OCI-LY3 (cell line): ENCODE data around the gene CIAO3.

Experiments
- H2AFZ ChIP-seq: fragments of 200-600, 300-600 bp; shearing (Covaris generic); 2 replicates; pipeline ENCODE4 v1.6.0; 2014; ENCODE audit warnings: antibody characterized with exemption, low read depth, low read length
- H3K27ac ChIP-seq: fragments of 200-600, 300-600 bp; sonication (generic); 2 replicates; pipeline ENCODE4 v1.5.1; 2014; ENCODE audit warnings: mild to moderate bottlenecking, low read length, moderate library complexity, mixed read lengths
- H3K27me3 ChIP-seq: fragments of 200-600, 300-600 bp; sonication (generic); 2 replicates; pipeline ENCODE4 v1.6.1; 2014; ENCODE audit warnings: low read depth, low read length, mixed read lengths
- H3K36me3 ChIP-seq: fragments of 200-600, 300-600 bp; sonication (generic); replicated peaks from 2 replicates; pipeline ENCODE3; 2014; ENCODE audit warnings: low read depth, low read length, mixed read lengths
- H3K4me1 ChIP-seq: fragments of 300-600, 200-600 bp; sonication (generic); 2 replicates; pipeline ENCODE4 v1.6.1; 2014; ENCODE audit warnings: low read length, mixed read lengths
- H3K4me2 ChIP-seq: fragments of 200-600, 300-600 bp; sonication (generic); 2 replicates; pipeline ENCODE4 v1.6.1; 2014; ENCODE audit warnings: low read length, mixed read lengths
- H3K4me3 ChIP-seq: fragments of 300-600, 200-600 bp; sonication (generic); 2 replicates; pipeline ENCODE4 v1.5.1; 2014; ENCODE audit warnings: antibody characterized with exemption, mild to moderate bottlenecking, low read length, moderate library complexity
- H3K79me2 ChIP-seq: fragments of 300-600, 200-600 bp; shearing (Covaris generic); 2 replicates; pipeline ENCODE4 v1.6.1; 2014; ENCODE audit warnings: mild to moderate bottlenecking, low read length, mixed read lengths
- H3K9ac ChIP-seq: fragments of 300-600, 200-600 bp; shearing (Covaris generic); 2 replicates; pipeline ENCODE4 v1.6.0; 2014; ENCODE audit warnings: mild to moderate bottlenecking, low read length, moderate library complexity
- H3K9me3 ChIP-seq: fragments of 200-600, 300-600 bp; shearing (Covaris generic); 2 replicates; pipeline ENCODE4 v1.6.1; 2014; ENCODE audit warnings: low read length, mixed read lengths; ENCODE audit not compliant: insufficient read depth
- H4K20me1 ChIP-seq: fragments of 200-600, 300-600 bp; sonication (generic); 2 replicates; pipeline ENCODE4 v1.6.1; 2016; ENCODE audit warnings: low read length, mixed read lengths; ENCODE audit not compliant: insufficient read depth
- EZH2phosphoT487 ChIP-seq: fragments of 200-600 bp; shearing (Covaris generic); IDR thresholded peaks from 2 replicates; pipeline ENCODE4 v1.6.1; 2018; ENCODE audit warnings: antibody characterized with exemption, mixed run types, low read depth
- TF ChIP-seq, protein P1 (sequence below): fragments of 200-600, 300-600 bp; sonication (generic); IDR thresholded peaks from 2 replicates; pipeline ENCODE4 v1.5.1; 2014; ENCODE audit warnings: antibody characterized with exemption, low read length, low read depth

CIAO3 gene

DNA sequence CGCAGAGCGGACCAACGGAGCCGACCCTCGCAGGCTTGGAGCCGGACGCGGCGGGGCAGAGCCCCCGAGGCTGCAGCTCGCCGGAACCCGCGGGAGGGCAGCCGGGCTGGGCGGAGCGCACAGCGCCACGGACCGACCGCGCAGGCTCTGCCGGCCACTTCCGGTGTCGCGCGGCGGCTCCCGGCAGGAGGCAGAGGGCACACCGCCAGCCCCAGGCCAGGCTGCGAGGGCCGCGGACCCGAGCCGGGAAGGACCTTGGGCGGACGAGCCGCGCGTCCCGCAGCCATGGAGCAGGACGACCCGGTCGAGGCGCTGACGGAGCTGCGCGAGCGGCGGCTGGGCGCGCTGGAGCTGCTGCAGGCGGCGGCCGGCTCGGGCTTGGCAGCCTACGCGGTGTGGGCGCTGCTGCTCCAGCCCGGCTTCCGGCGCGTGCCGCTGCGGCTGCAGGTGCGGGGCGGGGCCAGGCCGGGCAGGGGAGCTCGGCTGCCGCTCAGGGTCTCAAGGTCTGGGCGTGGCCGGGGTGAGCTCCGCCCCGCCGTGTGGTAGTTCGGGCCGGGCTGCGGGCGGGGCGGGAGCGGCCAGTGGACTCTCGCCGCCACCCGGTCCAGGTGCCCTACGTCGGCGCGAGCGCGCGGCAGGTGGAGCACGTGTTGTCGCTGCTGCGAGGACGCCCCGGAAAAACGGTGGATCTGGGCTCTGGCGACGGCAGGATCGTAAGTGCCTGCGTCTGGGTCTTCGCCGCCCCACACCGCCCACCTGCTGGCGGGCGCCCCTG is 19.6 kb downstream of the CIAO3 start, which contains the start of gene ANTKMT:
Gene ANTKMT (plus strand): TSS at position 157 of the 775 bp plus-strand sequence. CDS start 129 bp downstream, at position 286.
- Histone ChIP-seq H3K79me2 (peaks cover 5% of the 10 kb centered on the region; the same call in 1 of the 2 replicates), H3K9ac (peak within 1 kb of the TSS; percentile 95), H3K4me3 (peak within 1 kb of the TSS; percentile 92), H4K20me1 (peaks cover 4% of the 10 kb centered on the region; the same call in 1 of the 2 replicates), H3K4me1 (peaks cover 19% of the 10 kb centered on the region), H3K36me3 (peaks cover 3% of the 10 kb centered on the region), H3K27ac (peak within 1 kb of the TSS; percentile 76), H3K27me3 (no peaks in the 10 kb centered on the region; the same call in 1 of the 2 replicates), H3K4me2 (peak within 1 kb of the TSS; percentile 98), H2AFZ (0 out of 2 replicates have a peak within 1 kb of the TSS, but pooled peaks have one; percentile 29), H3K9me3 (no peaks in the 10 kb centered on the region)
- no peak for TF ChIP-seq EZH2phosphoT487
- TF ChIP-seq, protein P1, sequence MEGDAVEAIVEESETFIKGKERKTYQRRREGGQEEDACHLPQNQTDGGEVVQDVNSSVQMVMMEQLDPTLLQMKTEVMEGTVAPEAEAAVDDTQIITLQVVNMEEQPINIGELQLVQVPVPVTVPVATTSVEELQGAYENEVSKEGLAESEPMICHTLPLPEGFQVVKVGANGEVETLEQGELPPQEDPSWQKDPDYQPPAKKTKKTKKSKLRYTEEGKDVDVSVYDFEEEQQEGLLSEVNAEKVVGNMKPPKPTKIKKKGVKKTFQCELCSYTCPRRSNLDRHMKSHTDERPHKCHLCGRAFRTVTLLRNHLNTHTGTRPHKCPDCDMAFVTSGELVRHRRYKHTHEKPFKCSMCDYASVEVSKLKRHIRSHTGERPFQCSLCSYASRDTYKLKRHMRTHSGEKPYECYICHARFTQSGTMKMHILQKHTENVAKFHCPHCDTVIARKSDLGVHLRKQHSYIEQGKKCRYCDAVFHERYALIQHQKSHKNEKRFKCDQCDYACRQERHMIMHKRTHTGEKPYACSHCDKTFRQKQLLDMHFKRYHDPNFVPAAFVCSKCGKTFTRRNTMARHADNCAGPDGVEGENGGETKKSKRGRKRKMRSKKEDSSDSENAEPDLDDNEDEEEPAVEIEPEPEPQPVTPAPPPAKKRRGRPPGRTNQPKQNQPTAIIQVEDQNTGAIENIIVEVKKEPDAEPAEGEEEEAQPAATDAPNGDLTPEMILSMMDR = no peak

- Histone ChIP-seq H3K27ac (peak overlapping the region; percentile 76), H3K27me3 (no peaks in the 10 kb centered on the region; the same call in 1 of the 2 replicates), H3K4me2 (peak overlapping the region; percentile 98), H3K4me3 (peak overlapping the region; percentile 92), H3K9me3 (no peaks in the 10 kb centered on the region), H2AFZ (0 out of 2 replicates have a peak overlapping the region, but pooled peaks have one; percentile 29), H4K20me1 (peaks cover 4% of the 10 kb centered on the region; the same call in 1 of the 2 replicates), H3K79me2 (peaks cover 5% of the 10 kb centered on the region; the same call in 1 of the 2 replicates), H3K9ac (peak overlapping the region; percentile 95), H3K36me3 (peaks cover 3% of the 10 kb centered on the region), H3K4me1 (peaks cover 17% of the 10 kb centered on the region)
- no peak for TF ChIP-seq EZH2phosphoT487
- TF ChIP-seq, protein P1 = peak; percentile 34
These were observed 20.3 kb downstream of the CIAO3 start for GRCh38 chr16:720447-720989.

DNA sequence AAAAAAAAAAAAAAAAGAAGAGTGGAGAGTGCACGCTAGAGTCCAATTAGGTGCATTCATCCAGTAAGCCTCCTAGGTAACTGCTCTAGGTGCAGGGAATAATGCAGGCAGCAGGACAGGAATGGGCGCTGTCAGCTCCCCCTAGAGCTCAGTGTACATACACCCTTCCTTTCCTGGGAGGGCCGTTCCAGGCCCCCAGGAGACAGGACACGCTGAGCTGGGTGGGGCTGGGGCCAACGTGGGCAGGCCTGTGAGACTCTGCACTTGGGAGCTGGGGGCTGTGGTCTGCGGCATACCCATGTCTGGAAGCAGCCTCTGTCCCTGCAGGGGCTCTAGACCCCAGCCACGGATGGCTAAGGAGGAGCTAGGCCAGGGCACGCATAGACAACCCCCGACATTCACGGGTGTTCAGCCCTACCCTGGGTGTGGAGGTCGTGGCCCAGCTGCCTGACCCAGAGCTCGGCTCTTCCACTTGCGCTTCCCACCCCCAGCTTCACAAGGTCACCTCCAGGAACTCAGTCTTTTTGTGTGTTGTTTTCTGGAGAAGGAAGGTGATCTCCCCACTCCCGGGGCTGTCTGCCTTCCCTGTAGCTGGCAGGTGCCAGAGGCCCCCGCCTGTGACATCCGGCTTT is 20.9 kb downstream of the CIAO3 start:
- H3K9me3 ChIP-seq = no peaks in the 10 kb centered on the region
- TF ChIP-seq, protein P1 = no peak
- TF ChIP-seq EZH2phosphoT487 = no peak
- H2AFZ ChIP-seq = no peak overlapping the region
- H3K27ac ChIP-seq = peak overlapping the region; percentile 76
- H3K4me2 ChIP-seq = peak overlapping the region; percentile 98
- peak overlapping the region; percentile 95 for H3K9ac ChIP-seq
- H3K27me3 ChIP-seq = no peaks in the 10 kb centered on the region; the same call in 1 of the 2 replicates
- peaks cover 4% of the 10 kb centered on the region; the same call in 1 of the 2 replicates for H4K20me1 ChIP-seq
- H3K4me3 ChIP-seq = peak overlapping the region; percentile 92
- H3K4me1 ChIP-seq = peaks cover 17% of the 10 kb centered on the region
- peaks cover 3% of the 10 kb centered on the region for H3K36me3 ChIP-seq
- H3K79me2 ChIP-seq = peaks cover 5% of the 10 kb centered on the region; the same call in 1 of the 2 replicates
